ENCODE results near the gene C1QL4.
"Not testable (repeated sequence)": the region's sequence is repeated elsewhere in the genome, so short reads cannot be mapped to it uniquely, and the experiment has no call there.

C1QL4 gene

DNA sequence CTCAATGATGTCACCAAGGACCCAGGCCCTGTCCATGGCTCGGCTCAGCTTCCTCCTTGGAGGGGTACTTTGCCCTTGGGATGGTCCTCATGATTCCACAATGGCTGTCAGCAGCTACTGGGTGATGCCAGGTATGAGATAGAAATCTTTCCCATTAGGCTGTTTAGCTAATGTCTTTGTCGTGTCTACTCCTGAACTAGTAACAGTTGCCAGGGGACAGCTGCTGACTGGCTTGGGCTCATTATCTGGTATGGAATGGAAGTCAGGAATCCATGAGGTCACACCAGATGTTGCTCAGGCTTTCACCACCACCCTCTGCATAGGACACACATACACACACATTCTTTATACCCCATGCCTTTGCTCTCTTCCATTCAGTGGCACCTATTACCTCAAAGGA, 32.8 kb downstream of the C1QL4 start:
- DNase-seq (ENCODE audit: low read depth, low spot score) = no peak

DNA sequence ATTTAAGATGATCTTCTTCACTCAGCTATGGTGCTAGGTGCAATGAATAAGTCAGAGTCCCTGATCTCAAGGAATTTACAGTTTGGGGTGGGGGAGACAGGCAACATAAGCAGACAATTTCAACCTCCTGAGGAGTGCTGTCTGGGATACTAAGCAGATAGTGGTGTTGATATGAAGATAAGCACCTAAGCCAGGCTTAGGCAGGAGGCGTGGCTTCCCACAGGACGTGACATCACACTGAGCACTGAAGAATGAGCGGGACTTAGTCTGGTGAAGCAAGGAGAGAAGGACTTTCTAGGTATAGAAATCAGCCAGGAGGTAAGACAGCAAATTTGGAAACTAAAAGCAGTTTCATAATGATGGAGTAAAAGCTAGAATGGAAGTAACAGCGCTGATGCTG, 35.2 kb downstream of the C1QL4 start:
- no peak for DNase-seq (ENCODE audit: low read depth, low spot score)

GRCh38 chr12:49298160-49298559, 38.8 kb downstream of the C1QL4 start:
- DNase-seq (ENCODE audit: low read depth, low spot score) = no peak

DNA sequence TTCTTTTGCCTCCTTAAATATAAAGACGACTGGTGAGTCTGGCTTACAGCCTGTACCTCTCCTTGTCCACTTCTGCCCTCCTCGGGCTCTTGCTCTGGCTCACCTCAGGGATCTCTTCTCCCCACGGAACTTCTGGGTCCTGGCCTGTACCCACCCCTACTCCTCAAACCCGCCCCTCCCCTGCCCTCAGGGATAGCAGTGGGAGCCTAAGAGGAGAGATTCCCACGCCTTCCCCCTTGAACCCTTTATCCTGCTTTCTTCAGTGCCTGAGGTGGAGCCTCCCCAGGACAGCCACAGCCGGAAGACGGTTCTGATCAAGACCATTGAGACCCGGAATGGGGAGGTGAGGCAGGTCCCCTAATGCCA, 39.3 kb downstream of the C1QL4 start:
- no peak for DNase-seq (ENCODE audit: low read depth, low spot score)

DNA sequence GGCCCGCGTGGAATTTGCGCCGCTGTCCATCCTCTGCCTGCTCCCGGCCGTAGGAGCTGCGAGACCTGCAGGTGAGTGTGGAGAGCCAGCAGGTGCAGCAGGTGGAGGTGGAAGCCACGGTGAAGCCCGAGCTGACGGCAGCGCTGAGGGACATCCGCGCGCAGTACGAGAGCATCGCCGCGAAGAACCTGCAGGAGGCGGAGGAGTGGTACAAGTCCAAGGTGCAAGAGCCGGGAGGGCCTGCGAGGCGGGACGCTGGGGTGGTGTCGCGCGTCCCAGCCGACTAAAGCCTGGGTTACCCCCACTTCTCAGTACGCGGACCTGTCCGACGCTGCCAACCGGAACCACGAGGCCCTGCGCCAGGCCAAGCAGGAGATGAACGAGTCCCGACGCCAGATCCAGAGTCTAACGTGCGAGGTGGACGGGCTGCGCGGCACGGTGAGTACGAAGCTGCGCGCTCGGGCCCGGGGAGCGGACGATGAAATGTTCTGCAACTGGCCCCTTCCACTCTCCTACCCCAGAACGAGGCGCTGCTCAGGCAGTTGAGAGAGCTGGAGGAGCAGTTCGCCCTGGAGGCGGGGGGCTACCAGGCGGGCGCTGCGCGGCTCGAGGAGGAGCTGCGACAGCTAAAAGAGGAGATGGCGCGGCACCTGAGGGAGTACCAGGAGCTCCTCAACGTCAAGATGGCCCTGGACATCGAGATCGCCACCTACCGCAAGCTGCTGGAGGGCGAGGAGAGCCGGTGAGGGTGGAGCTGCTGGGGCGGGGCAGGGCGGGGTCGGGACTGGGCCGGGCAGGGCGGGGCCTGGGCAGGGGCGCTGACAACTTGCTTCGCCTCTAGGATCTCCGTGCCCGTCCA, 39.9 kb downstream of the C1QL4 start:
- DNase-seq (ENCODE audit: low read depth, low spot score) = no peak

DNA sequence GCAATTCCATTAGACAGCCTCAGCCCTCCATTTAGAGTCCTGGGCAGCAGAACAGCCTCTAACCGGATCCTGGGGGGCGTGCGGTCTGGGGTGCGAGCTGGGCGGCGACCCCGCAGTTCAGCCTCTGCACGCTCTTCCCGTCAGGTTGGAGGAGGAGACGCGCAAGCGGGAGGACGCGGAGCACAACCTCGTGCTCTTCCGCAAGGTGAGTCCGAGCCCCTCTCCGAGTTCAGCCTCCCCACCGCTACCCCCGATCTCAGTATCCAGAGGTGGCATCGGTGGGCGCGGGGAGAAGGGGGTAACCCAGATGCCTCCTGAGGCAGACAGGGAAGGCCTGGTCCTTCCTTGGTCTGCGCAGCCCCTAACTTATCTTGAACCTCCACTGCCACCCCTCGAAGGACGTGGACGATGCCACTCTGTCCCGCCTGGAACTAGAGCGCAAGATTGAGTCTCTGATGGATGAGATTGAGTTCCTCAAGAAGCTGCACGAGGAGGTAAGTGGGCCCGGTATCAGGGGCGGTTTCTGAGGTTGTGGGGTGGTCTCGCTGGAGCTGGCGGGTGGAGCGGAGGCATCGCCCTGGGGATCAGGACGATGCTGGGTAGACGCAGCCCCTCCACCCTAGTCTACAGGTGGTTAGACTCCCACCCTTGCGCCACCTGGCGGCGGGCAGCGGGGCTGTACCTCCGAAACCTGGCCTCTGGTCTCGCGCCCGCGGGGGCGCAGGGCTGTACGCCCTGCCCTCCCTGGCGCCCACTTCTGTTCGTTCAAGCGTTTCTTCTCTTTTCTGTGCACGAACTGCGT, 40.8 kb downstream of the C1QL4 start:
- DNase-seq (ENCODE audit: low read depth, low spot score) = no peak

GRCh38 chr12:49295082-49295936, 41.7 kb downstream of the C1QL4 start, which contains the start of gene PRPH:
PRPH (plus strand) TSS chr12:49295147; CDS start chr12:49295201, 54 bp downstream.
- no peak for DNase-seq (ENCODE audit: low read depth, low spot score)

- DNase-seq (ENCODE audit: low read depth, low spot score) = no peak
Measured at GRCh38 chr12:49294804-49295081, 42.2 kb downstream of the C1QL4 start.

DNA sequence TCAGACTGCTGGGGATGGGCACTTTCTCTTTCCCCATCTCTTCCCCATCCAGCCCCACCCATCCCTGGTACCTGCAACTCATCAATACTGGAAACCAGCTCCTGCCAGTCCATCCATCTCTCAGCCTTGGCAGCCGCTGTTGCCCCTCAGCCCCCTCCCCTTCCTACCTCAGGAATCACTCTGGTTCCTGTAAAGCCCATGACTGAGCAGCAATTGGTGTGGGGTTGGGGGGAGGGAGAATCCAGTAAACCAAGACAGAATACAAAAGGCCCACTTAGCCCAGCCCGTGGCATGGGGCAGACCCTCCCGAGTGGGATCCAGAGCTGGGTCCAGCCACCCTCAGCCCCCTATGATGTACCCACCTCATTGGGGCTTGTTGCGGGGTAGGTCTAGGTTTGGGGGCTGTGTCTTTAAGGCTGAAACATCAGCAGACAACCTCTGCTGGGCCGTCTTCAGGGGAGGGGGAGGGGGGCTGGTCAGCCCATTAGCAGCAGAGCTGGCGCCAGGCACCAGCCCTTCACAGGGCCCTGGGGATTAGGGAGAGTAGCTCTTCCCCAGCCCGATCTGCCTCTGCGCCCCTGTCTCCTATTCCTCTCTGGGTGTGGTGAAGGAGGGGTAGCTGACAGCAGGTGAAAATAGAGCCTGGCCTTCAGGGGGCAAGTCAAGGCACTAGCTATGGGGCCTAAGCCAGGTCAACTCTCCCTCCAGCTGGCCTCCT, 42.7 kb downstream of the C1QL4 start:
- DNase-seq (ENCODE audit: low read depth, low spot score) = no peak

DNA sequence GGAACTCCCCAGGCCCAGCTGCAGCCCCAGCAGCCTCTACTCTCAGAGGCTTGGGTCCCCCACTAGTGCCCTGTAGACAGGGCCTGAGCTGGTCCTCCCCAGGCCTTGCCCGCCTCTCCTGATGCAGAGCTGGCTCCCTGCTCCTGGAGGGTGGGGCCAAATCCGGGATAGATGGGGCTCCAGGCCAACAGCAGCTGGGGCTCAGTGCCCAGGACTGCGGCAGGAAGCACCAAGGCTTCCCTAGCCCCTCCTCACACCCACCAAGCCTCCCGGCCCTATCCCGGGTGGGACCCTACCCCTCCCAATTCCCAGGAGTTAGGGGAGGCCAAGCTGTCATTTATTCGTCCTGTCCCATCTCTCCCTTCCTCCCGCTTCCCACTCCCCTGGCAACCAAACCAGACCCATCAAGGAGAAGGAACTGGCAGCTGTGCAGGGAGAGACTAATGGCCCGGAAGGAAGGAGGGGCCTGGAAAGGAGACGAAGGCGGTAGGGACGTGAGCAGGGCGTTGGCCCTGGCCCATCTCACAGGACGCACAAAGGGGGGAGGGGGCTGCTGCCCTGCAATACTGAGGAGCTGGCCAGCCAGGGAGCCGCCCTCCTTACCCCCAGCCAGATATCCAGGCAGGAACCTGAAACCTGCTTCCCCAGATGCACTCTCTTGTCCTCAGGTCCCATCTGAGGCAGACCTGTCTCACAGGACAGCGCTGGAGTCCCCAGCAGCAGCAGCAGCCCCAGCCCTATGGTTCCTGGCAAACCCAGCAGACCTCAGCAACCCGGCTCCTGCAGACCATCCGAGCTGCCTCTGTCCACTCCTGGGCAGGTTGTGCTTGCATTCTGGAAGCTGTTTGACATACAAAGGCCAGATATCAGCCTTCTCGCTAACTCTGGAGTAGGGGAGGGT, 43.7 kb downstream of the C1QL4 start:
- DNase-seq (ENCODE audit: low read depth, low spot score) = no peak

DNA sequence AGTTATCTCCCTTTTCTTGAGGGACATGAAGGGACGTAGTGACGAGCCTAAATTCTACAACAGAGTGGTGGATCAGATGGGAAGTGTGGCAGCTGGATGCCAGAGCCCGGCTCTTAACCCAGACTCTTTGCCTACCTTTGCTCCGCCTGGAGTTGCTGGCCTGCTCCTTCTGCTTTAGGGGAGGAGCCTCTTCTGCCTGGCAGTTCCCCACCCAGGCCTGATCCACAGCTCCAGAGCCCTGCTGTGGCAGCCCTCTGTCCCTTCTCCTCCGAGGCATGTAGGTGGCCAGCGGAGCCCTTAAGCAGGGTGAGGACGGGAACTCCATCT, 44.3 kb downstream of the C1QL4 start:
- DNase-seq (ENCODE audit: low read depth, low spot score) = no peak

DNA sequence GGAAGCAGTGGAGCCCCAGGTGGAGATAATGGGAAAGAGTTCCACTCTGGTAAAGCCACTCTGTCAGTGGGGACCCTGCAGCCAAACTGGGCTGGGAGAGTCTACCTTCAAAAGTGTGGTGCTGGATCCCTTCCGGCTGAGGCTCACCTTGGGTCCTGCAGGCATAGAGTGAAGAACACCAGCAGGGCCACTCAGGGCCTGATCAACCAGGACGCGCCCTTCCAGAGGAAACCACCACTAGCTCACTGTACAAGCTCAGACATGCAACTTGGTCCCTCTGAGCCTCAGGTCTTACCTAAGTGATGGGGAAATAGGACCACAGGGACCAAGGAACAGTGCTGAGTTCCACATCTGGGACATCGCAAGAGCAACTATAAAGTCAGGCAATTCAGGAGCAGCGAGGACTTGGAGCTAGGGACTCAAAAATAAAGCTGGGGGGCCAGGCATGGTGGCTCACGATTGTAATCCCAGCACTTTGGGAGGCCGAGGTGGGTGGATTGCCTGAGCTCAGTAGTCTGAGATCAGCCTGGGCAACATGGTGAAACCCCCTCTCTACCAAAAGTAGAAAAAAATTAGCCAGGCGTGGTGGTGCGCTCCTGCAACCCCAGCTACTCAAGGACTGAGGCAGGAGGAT, 47.9 kb downstream of the C1QL4 start:
- DNase-seq (ENCODE audit: low read depth, low spot score) = no peak

- no peak for DNase-seq (ENCODE audit: low read depth, low spot score)
Measured at GRCh38 chr12:49288412-49288853, 48.6 kb downstream of the C1QL4 start.

GRCh38 chr12:49287876-49288275, 49.1 kb downstream of the C1QL4 start:
- no peak for DNase-seq (ENCODE audit: low read depth, low spot score)

DNA sequence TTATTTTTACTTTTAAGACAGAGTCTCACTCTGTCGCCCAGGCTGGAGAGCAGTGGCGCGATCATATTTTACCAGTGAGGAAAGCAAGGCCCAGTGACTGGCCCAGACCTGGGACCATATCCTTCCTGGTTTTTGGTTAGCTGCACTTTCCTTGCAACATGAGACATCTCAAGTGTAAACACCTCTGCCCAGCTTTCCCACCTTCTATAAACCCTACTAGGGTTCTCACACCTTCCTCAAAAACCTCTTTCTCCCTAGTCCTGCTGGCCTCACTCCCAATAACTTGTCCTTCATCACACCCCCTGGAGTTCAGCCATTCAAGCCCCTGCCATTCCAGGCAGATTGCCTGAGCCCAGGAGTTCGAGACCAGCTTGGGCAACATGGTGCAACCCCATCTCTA, 52.3 kb downstream of the C1QL4 start:
- no peak for DNase-seq (ENCODE audit: low read depth, low spot score)

GRCh38 chr12:49283541-49284429, 53.2 kb downstream of the C1QL4 start:
- no peak for DNase-seq (ENCODE audit: low read depth, low spot score)

DNA sequence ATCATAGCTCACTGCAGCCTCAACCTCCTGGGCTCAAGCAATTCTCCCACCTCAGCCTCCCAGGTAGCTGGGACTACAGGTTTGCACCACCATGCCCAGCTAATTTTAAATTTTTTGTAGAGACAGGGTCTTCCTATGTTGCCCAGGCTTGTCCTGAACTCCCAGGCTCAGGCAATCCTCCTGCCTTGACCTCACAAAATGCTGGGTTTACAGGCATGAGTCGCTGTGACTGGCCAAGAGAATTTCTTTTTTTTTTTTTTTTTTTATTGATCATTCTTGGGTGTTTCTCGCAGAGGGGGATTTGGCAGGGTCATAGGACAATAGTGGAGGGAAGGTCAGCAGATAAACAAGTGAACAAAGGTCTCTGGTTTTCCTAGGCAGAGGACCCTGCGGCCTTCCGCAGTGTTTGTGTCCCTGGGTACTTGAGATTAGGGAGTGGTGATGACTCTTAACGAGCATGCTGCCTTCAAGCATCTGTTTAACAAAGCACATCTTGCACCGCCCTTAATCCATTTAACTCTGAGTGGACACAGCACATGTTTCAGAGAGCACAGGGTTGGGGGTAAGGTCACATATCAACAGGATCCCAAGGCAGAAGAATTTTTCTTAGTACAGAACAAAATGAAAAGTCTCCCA, 54.1 kb downstream of the C1QL4 start:
- DNase-seq (ENCODE audit: low read depth, low spot score) = not testable (repeated sequence)

All from smooth muscle cell of the brain vasculature (primary cell).